Heart left ventricle (tissue), 13 donors: Measurements from ENCODE around the gene SLC2A14.
"Not testable (repeated sequence)": the region's sequence is repeated elsewhere in the genome, so short reads cannot be mapped to it uniquely, and the experiment has no call there.

Experiments
- POLR2A ChIP-seq, 2 donors: fragments of 450-650 bp; IDR thresholded peaks; one replicate each; pipeline ENCODE4 v1.6.1; 2017; ENCODE audit warnings: antibody characterized with exemption in 2 of 2, mild to moderate bottlenecking in 2 of 2, moderate library complexity in 2 of 2
- TF ChIP-seq, protein P1 (sequence below), 12 donors: fragments of 200-600 bp; sonication (generic) in 4 of 12; IDR thresholded peaks; one replicate each; pipeline versions ENCODE4 v1.5.0 to v1.8.0; 2018 to 2022; ENCODE audit warnings: antibody characterized with exemption in 12 of 12, mild to moderate bottlenecking in 5 of 12
- donor health status: ischemic (EF 13 %, LVEDD 7.1; RV severe dilation, severe dysfunction).
- donor health status: DM: no; HTN: yes; CAD: no.
- donor health status: DM: no; HTN: no; CAD: no.
- donor health status: ischemic (EF 25% LVEDD 6.9; RV normal size, moderate dysfunction).
- donor health status: ischemic (EF 25% LVEDD 5.7; RV mildly dilated, moderate dysfunction).
- donor health status: ischemic (EF 35%, LVEDD 5.7; RV mildly dilated, moderate dysfunction).
- donor health status: nonischemic (EF 11% LVEDD 7.7; RV severe dilation, severe dysfunction).
- donor health status: DM: yes; HTN: yes; CAD: no.
- donor health status: PGD.
- donor health status: ischemic (EF 29% LVEDD 5.4; RV normal size, mild dysfunction).
- donor health status: nonischemic (EF 23%, LVEDD 6.1; RV moderate dilation, normal function).

DNA sequence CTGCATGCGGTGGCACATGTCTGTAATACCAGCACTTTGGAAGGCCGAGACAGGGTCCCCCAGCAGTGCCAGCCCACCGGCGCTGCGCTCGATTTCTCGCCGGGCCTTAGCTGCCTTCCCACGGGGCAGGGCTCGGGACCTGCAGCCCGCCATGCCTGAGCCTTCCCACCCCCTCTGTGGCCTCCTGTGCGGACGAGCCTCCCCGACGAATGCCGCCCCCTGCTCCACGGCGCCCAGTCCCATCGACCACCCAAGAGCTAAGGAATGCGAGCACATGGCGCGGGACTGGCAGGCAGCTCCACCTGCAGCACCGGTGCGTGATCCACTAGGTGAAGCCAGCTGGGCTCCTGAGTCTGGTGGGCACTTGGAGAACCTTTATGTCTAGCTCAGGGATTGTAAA, 10.4 kb downstream of the SLC2A14 start:
- TF ChIP-seq, protein P1, sequence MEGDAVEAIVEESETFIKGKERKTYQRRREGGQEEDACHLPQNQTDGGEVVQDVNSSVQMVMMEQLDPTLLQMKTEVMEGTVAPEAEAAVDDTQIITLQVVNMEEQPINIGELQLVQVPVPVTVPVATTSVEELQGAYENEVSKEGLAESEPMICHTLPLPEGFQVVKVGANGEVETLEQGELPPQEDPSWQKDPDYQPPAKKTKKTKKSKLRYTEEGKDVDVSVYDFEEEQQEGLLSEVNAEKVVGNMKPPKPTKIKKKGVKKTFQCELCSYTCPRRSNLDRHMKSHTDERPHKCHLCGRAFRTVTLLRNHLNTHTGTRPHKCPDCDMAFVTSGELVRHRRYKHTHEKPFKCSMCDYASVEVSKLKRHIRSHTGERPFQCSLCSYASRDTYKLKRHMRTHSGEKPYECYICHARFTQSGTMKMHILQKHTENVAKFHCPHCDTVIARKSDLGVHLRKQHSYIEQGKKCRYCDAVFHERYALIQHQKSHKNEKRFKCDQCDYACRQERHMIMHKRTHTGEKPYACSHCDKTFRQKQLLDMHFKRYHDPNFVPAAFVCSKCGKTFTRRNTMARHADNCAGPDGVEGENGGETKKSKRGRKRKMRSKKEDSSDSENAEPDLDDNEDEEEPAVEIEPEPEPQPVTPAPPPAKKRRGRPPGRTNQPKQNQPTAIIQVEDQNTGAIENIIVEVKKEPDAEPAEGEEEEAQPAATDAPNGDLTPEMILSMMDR (IDR thresholded peaks at IDR 0.05): not testable (repeated sequence)
- not testable (repeated sequence) for TF ChIP-seq POLR2A (IDR thresholded peaks at IDR 0.05)
